ENCODE results near the gene TRAK1.

DNA sequence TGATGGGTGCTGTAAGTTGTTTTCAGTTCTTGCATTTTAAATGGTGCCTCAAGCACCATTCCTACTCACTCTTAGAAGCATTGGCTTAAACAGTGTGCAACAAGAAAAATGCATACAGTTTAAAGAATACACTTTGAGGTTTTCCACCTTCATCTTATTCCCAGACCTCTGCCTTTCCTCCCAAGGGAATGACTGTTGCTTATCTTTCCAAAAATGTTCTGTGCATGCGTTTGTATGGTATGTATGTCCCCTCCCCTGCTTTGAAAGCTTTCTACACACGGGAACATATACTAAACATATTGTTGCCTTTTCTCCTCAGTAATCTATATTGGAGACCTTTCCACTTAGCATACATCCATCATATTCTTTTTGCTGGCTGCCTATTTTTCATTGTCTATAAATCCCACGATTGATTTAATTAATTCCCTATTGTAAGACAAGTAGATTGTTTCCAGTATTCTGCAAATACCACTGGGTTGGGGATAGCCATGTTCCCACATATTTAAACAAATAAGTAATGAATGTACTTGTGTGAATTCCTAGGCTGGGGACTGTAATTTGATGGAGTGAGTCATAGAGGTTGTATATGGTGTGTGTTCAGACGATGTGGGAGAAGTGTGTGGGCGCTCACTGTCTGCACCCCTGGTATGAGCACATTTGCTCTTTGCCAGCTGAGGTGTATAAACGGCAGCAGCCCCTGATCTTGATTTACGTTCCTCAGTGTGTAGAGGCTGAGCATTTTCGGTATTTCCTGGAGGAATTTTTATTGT, 5.8 kb downstream of the TRAK1 start:
- TF ChIP-seq RCOR1 (IDR thresholded peaks at IDR 0.05; ENCODE audit: insufficient replicate concordance, low read length) (no peak), POLR2A (IDR thresholded peaks at IDR 0.05; ENCODE audit: low read depth, low read length) (no peak), SMC3 (IDR thresholded peaks at IDR 0.05; ENCODE audit: low read depth, low read length) (peak; percentile 3; the same call in 1 of the 2 replicates), FOS (IDR thresholded peaks at IDR 0.05; ENCODE audit: low read depth, low read length) (peak; percentile 82)
- TF ChIP-seq, protein P1, sequence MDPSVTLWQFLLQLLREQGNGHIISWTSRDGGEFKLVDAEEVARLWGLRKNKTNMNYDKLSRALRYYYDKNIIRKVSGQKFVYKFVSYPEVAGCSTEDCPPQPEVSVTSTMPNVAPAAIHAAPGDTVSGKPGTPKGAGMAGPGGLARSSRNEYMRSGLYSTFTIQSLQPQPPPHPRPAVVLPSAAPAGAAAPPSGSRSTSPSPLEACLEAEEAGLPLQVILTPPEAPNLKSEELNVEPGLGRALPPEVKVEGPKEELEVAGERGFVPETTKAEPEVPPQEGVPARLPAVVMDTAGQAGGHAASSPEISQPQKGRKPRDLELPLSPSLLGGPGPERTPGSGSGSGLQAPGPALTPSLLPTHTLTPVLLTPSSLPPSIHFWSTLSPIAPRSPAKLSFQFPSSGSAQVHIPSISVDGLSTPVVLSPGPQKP (IDR thresholded peaks at IDR 0.05; ENCODE audit: borderline replicate concordance, low read depth, low read length): no peak
- TF ChIP-seq, protein P2, sequence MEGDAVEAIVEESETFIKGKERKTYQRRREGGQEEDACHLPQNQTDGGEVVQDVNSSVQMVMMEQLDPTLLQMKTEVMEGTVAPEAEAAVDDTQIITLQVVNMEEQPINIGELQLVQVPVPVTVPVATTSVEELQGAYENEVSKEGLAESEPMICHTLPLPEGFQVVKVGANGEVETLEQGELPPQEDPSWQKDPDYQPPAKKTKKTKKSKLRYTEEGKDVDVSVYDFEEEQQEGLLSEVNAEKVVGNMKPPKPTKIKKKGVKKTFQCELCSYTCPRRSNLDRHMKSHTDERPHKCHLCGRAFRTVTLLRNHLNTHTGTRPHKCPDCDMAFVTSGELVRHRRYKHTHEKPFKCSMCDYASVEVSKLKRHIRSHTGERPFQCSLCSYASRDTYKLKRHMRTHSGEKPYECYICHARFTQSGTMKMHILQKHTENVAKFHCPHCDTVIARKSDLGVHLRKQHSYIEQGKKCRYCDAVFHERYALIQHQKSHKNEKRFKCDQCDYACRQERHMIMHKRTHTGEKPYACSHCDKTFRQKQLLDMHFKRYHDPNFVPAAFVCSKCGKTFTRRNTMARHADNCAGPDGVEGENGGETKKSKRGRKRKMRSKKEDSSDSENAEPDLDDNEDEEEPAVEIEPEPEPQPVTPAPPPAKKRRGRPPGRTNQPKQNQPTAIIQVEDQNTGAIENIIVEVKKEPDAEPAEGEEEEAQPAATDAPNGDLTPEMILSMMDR (conservative IDR thresholded peaks at IDR 0.05; ENCODE audit: low read depth, low read length): no peak
- TF ChIP-seq, protein P3, sequence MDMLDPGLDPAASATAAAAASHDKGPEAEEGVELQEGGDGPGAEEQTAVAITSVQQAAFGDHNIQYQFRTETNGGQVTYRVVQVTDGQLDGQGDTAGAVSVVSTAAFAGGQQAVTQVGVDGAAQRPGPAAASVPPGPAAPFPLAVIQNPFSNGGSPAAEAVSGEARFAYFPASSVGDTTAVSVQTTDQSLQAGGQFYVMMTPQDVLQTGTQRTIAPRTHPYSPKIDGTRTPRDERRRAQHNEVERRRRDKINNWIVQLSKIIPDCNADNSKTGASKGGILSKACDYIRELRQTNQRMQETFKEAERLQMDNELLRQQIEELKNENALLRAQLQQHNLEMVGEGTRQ (IDR thresholded peaks at IDR 0.05; ENCODE audit: low read depth, low read length): no peak
